Measurements from ENCODE around the gene SLC27A2.

The SLC27A2 gene

GRCh38 chr15:50244959-50245624, 63.1 kb downstream of the SLC27A2 start:
- DNase-seq = no peak

GRCh38 chr15:50246631-50247030, 64.6 kb downstream of the SLC27A2 start:
- no peak for DNase-seq

GRCh38 chr15:50247819-50248655, 66.0 kb downstream of the SLC27A2 start:
- no peak for DNase-seq

GRCh38 chr15:50248994-50249582, 67.1 kb downstream of the SLC27A2 start:
- no peak for DNase-seq

GRCh38 chr15:50249704-50250103, 67.7 kb downstream of the SLC27A2 start:
- no peak for DNase-seq

- DNase-seq = no peak
Measured at GRCh38 chr15:50250760-50251394, 68.9 kb downstream of the SLC27A2 start.

GRCh38 chr15:50251638-50252182, 69.7 kb downstream of the SLC27A2 start:
- DNase-seq = no peak

GRCh38 chr15:50252556-50252955, 70.6 kb downstream of the SLC27A2 start:
- DNase-seq = no peak

- DNase-seq = no peak
Measured at GRCh38 chr15:50256188-50257041, 74.4 kb downstream of the SLC27A2 start.

- DNase-seq = no peak
Measured at GRCh38 chr15:50257332-50257731, 75.3 kb downstream of the SLC27A2 start.

GRCh38 chr15:50257924-50258323, 75.9 kb downstream of the SLC27A2 start:
- DNase-seq = no peak

- no peak for DNase-seq
Measured at GRCh38 chr15:50259276-50259675, 77.3 kb downstream of the SLC27A2 start.

GRCh38 chr15:50260969-50261496, 79.0 kb downstream of the SLC27A2 start:
- DNase-seq = no peak

GRCh38 chr15:50261981-50262380, 80.0 kb downstream of the SLC27A2 start:
- DNase-seq = no peak

- no peak for DNase-seq
Measured at GRCh38 chr15:50262533-50262932, 80.5 kb downstream of the SLC27A2 start.

- DNase-seq = no peak
Measured at GRCh38 chr15:50265620-50266019, 83.6 kb downstream of the SLC27A2 start, which contains the start of gene HDC. HDC (minus strand) TSS chr15:50265726; CDS start chr15:50265623, 103 bp downstream.

- DNase-seq = no peak
Measured at GRCh38 chr15:50267577-50267976, 85.6 kb downstream of the SLC27A2 start.

GRCh38 chr15:50275091-50275490, 93.1 kb downstream of the SLC27A2 start:
- DNase-seq = no peak

- DNase-seq = no peak
Measured at GRCh38 chr15:50275908-50276307, 93.9 kb downstream of the SLC27A2 start.

- no peak for DNase-seq
Measured at GRCh38 chr15:50277370-50277769, 95.4 kb downstream of the SLC27A2 start.

- no peak for DNase-seq
Measured at GRCh38 chr15:50278496-50278895, 96.5 kb downstream of the SLC27A2 start.

- no peak for DNase-seq
Measured at GRCh38 chr15:50280271-50280670, 98.3 kb downstream of the SLC27A2 start.

Data from SHP77 (cell line).